Measurements from ENCODE around the gene LMF1.

Gene LMF1

DNA sequence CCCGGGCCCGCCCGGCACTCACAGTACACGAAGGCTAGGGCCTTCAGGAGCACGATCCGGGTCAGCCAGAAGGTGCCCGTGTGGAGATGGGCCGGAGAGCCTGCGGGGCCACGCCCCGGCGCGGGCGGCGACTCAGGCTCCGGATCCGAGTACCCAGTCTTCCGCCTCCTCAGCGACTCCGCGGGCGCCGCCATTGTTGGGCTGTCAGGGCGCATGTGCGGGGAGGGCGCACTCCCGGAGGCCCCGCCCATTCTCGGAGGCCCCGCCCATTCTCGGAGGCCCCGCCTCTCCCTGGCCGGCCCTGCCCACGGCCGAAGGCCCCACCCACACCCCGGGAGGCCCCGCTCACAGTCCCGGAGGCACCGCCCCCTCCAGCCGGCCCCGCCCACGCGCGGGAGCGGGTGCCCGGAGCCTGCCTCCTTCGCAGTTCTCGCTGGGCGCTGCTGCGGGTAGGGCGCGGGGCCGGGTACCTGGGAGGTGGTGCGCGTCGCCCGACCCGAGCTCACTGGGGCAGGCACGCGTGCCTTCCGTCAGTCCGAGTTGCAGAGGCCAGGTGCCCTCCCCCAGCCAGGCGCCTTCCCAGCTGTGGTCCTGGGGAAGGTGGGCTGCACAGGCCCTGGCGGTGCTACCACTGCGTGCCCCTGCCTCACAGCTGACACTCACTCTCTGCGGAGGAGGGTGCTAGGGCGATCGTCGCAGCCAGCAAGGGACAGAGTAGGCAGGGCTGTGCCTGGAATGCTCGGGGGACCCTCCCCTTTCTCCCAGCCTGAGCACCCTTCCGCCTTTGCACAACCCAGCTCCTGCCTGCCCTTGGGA is at the start of gene LMF1:
LMF1 (minus strand) TSS at position 219 of the 816 bp plus-strand sequence; CDS start at position 215, 4 bp downstream.
- peak; percentile 97 for DNase-seq

DNA sequence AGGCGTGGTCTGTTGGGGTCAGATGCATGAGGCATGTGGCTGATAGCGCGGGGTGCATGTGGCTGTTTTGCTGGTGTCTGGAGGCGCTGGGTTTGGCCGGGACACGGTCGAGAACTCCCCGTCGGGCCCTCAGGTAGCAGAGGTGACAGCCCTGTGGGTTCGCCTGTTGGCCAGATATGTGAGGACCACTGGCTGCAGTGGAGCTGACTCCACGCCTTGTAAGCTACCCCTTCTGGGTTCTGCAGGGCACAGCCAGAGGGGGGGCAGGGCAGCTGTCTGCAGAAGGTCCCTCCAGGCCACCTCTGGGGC is 49.3 kb upstream of the LMF1 start:
- DNase-seq = no peak

DNA sequence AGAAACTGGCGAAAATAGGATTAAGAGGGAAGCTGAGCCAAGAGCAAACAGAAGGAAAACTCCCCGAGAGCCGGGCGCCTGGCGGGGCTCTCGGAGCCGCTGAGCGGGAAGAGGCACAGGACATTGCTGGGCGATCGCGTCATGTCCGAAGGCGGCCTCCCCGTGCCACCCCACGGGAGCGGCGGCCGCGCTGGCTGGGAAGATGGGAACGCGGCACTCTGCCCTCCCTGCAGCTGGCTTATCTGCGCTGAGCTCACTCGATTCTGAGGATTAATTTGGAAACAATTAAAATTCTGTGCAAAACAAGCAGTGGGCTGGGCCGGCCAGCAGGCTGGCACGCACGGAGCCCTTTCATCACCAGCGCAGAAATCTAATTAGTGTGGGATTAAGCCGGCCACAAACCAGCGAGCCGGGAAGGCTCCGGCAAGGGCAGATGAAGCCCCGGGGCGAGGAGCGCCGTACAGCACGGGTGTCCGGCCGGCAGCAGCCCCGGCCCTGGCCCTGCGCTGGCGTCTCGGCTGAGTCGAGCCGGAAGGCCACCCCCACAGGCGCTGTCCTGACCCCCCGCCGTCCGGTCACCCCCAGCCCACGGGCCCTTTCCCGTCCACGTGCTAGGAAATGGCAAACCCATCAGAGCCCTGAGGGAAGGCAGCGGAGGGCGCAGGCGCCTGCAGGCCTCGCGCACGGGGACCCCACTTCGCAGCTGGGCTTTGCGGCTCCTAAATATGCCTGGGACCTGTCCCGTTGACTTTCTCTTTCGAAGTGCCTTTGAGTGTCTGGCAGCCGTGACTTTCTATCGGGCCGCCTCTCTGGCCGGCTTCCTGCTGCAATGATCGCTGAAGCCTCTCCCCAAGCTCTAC is 48.7 kb upstream of the LMF1 start:
- DNase-seq = peak; percentile 74

DNA sequence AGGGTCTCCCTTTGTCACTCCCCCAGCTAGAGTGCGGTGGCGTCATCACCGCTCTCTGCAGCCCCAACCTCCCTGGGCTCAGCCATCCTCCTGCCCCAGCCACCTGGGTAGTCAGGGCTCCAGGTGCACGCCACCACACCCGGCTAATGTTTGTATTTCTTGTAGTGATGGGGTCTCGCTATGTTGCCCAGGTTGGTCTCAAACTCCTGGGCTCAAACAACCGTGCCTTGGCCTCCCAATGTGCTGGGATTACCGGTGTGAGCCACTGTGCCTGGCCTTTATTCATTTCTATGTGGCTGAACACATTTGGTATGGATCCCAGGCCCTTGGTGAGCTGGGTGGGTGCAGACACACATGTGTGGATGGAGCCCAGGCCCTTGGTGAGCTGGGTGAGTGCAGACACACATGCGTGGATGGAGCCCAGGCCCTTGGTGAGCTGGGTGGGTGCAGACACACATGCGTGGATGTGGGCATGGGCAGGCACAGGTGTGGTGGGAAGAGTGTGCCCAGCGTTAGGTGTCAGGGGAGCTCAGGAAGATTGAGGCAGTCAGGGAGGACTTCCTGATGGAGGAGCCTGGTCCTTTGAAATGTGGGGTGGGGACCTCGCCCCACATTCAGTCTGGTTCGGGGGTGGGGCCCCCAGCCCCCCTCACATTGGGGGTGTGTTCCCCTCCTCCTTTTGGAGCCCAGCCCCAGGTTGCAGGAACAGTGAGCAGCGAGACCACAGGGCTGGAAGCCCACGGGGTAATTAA is 47.8 kb upstream of the LMF1 start:
- no peak for DNase-seq

DNA sequence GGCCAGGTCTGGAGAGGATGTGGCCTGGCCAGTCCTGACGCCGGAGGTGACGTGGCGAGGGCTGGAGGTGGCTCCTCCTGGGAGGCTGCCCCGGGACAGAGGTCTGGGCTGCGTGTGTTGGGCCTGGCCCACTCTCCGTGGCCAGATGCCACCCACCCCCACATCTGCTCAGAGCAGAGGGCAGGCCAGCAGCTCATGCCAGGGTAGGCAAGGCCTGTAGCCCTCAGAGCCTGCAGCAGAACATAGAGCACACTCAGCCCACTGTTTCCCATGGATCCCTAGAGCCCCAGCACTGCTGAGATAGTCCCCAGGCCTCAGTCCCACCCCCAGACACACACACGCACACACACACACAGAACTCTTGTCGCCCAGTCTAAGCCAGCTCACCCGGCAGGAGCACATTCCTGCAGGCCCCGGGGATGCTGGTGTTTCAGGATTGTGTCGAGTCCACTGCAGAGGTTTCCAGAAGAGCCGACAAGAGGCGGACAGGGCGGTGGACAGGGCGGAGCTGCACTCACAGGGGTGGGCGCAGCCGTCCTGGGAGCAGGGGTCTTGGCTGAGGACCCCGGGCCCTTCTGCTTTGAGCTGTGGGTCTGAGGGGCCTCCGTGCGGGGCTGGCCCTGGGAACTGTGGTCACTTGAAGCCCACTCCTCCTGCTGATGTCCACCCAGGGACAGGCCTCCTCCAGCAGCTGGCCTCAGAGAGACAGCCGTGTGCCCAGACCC is 44.1 kb upstream of the LMF1 start:
- no peak for DNase-seq

DNA sequence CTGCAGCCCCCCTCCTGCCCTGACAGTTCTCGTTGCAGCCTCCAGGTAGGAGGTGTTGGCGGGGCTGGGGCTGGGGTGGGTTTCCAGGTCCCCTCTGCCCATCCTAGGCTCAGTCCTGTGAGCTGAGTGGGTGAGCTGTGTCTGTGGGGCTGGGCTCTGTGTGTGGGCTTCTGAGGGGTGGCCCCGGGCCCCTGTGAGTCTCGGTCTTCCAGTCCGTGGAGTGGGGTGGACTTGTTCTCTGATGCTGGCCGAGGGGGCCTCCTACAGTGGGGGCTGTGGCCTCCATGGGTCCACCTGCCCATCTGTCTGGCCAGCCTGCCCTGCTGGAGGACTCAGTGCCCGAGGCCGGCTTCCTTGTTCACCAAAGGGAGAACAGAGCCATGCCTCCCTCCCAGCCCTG is 43.4 kb upstream of the LMF1 start:
- DNase-seq = no peak

DNA sequence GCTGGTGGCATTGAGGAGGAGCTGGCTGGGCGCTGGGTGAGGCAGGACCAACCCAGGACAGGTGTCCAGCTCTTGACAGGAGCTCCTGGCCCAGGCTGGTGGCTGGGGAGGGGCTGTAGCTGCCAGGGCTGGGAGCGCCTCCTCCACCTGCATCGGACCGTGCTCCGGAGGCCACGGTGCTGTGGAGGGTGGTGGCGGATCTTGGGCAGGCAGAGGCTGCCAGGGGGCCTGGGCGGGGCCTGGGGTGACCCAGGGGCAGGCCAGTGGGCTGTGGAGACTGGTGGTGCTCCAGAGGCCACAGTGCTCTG is 42.8 kb upstream of the LMF1 start:
- no peak for DNase-seq

DNA sequence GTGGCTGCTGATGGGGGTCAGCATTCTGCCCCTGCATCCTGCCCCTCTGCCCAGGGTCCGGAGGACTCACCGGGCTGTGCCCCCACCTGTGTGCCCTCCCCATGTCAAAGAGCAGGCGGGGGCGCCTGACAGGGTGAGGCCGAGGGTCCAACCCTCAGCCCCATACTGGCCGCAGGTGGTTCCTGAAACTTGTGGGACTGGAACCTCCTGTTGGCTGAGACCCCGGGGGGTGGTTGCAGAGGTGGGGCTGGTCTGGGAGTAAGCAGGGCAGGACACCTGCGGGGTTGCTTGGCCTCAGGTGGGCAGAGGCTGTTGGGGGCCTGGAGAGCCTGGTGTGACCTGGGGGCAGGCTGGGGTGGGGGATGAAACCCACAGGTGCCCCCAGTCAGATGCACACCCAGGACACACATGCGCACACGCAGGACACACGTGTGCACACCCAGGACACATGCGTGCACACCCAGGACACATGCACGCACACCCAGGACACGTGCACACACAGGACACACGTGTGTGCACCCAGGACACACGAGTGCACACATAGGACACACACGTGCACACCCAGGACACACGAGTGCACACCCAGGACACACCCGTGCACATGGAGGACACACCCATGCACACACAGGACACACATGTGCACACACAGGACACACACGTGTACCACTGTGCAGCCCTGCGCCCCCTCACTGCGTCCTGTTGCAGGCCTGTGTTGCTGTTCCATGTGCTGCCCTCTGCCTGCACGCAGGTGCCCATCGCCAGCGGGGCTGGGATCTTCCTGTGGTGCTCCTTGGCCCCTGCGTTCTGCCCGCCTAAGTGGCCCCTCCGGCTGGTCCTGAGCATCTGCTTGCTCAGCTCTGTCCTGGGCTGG is 42.2 kb upstream of the LMF1 start:
- DNase-seq = no peak

DNA sequence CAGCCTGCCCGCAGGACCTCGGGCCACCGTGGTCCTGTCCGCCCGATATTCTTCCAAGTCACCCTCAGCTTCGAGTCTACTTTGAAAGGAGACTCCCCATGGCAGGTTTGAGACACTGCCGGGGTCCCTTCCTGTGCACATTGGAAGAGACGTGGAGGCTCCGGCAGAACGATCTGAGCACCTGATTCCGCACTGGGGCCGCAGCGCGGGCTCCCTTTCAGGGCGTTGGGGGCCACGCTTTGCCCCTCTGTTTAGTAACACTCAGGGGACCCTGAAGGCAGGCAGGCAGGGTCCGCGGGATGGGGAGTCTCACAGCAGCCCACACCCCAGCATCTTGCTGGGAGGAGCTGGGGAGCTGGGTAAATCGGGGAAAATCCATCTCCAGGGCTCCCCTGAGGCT is 41.4 kb upstream of the LMF1 start:
- DNase-seq = no peak

DNA sequence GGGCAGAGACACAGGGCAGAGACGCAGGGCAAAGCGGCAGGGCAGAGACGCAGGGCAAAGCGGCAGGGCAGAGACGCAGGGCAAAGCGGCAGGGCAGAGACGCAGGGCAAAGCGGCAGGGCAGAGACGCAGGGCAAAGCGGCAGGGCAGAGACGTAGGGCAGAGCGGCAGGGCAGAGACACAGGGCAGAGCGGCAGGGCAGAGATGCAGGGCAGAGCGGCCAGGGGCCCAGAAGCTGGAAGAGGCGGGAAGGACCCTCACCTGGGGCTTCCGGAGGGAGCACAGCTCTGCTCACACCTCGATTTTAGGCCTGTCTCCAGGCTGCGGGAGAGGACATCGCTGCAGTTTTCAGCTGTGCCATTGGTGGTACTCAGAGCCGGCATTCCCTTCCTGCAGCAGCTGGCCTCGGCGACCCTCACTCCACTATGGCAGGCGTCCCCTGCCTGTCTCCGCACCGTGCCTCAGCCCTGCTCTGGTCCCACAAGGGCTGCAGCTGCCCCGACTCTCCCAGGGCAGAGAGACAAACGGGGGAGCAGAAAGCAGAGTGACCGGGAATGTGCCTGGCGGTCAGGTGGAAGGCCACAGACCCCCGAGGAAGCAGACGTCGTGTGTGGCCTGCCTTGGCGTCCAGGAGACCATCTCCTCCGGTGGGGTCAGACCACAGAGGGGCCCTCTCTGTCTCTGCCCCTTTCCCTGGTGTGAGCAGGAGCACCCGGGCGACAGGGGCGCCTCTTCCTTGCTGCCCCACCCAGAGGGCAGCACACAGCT is 40.7 kb upstream of the LMF1 start:
- no peak for DNase-seq

DNA sequence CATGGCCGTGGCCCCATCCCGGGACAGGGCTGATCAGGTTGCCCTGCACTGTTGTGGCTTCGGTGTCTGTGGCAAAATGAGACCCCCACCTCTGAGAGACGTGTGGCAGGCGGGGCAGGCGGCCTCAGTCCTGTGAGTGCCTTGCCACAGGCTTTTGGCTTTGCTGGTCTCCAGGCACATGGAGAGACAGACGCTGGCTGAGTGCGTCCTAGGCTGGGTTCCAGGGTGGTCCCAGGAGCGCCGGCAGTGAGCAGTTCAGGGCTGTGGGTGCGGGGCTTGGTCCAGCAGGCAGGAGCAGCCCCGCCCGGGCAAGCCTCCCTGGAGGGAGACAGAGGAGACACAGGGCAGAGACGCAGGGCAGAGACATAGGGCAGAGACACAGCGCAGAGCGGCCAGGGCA is 40.0 kb upstream of the LMF1 start:
- DNase-seq = no peak

DNA sequence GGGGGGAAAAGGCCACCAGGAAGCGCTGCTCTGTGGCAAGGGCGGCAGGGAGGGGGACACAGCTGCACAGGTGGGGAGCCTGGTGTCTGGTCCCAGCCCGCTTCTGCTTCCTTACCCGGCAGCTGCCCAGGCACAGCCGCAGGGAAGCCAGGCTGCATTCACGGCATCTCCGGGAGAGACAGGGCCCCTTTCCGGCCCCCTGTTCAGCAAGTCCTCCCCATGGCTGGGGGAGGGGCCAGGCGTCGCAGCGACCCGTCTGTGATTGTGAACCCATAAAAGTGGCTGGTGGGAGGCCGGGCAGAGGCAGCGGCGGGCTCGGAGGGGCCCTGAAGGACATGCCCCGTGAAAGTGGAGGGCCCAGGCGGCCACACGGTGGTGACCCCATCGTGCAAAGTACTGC is 39.5 kb upstream of the LMF1 start:
- DNase-seq = no peak

DNA sequence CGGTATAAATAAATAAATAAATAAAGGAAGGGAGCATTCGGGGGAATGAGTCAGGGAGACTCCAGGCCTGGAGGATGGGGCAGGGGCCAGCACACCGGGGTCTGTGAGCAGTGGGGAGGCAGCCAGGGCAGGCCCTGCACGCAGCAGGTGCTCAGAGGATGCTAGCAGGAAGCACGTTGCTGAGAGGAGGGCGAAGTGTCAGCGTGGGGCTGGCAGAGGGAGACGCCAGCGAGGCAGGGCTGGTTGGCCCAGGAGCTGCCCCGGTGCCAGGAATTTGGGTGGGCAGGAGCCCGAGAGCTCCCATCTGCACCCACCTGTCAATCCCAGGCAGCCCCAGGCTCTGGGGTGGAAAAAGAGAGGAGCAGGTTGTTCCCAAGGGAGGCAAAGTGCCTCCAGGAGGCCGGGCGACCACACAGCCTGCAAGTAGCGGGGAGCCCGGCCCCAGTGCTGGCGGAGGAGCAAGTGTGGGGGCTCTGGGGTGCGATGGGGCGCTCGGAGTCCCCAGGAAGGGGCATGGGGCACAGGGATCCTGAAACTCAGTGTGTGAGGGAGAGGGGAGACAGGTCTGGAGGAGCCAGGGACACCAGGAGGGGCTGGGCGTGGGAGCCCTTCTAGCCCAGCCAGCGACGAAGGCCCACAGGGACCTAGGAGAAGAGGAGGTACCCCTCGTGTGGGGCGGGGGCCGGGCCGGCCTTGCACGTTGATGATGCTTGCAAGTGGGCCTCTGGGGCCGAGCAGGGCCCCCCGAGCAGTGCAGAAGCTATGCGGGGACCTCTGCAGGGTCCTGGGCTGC is 38.8 kb upstream of the LMF1 start:
- DNase-seq = no peak

DNA sequence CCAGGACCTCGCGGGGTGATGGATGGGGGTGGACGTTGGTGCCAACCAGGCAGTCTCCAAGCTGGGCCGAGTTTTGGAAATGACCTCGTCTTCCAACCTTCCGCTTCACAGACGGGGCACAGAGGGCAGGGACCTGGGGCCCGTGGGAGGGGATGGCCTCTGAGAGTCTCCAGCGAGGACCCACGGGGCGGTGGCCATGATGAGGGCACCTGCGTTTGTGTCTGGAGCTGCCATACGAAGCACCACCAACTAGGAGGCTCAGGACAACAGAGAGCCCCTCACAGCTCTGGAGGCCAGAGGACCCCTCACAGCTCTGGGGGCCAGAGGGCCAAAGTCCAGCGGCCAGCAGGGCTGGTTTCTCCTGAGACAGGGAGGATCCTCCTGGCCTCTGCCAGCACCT is 37.3 kb upstream of the LMF1 start:
- no peak for DNase-seq

DNA sequence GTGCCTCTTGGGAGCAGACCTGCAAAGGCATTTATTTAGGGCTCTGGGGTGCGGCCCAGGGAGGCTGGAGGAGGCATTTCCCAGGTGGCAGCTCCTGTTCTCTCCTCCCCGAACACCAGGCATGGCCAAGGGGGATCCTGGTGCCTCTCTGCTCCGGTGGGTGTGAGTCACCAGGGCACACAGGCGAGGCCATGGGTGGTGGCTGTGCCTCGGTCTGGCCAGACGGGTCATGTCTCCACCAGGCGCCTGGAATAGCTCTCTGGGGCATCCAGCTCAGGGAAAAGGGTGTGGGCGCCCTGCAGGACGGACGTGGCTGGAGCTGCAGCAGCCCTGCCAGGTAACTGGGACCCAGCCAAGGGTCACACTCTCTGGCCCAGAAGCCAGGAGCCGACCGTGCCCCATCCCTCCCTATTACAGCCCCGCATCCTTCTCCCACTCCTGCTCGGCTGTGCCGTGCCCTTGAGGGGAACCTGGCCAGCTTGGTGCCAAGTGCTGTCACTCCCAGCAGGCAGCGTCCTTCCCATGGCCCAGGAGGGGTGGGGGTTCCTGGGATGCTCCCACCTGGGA is 36.6 kb upstream of the LMF1 start:
- DNase-seq = no peak

DNA sequence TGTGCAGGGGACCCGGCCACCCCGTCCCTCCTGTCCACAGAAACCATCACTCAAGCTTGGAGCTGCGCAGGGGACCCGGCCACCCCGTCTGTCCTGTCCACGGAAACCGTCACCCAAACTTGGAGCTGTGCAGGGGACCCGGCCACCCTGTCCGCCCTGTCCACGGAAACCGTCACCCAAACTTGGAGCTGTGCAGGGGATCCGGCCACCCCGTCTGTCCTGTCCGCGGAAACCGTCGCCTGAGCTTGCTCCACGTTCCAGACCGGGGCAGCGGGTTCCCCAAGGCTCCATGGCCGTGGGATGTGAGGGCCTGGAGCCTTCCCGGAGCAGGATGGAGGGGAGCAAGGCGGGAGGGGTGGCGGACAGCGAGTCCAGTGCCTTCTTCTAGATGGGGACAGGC is 36.0 kb upstream of the LMF1 start:
- DNase-seq = no peak

DNA sequence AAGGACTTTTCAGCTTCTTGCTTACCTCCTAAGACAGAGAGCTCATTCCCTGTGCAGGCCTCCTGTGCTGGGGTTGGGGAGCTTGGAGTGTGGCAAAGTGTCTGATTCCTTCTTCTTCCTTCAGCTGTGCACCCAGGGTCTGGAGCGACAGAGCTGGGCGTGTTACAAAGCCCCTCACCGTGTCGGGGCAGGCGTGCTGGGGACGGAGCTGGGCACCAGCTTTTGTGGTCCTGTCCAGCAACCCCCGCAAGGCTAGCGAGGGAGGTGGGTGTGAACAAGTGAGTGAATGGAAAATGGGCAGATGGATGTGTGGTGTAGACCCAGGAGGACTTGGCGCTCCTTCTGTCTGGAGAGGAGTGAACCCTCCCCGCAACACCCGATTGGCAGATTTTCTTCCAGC is 34.5 kb upstream of the LMF1 start:
- no peak for DNase-seq

DNA sequence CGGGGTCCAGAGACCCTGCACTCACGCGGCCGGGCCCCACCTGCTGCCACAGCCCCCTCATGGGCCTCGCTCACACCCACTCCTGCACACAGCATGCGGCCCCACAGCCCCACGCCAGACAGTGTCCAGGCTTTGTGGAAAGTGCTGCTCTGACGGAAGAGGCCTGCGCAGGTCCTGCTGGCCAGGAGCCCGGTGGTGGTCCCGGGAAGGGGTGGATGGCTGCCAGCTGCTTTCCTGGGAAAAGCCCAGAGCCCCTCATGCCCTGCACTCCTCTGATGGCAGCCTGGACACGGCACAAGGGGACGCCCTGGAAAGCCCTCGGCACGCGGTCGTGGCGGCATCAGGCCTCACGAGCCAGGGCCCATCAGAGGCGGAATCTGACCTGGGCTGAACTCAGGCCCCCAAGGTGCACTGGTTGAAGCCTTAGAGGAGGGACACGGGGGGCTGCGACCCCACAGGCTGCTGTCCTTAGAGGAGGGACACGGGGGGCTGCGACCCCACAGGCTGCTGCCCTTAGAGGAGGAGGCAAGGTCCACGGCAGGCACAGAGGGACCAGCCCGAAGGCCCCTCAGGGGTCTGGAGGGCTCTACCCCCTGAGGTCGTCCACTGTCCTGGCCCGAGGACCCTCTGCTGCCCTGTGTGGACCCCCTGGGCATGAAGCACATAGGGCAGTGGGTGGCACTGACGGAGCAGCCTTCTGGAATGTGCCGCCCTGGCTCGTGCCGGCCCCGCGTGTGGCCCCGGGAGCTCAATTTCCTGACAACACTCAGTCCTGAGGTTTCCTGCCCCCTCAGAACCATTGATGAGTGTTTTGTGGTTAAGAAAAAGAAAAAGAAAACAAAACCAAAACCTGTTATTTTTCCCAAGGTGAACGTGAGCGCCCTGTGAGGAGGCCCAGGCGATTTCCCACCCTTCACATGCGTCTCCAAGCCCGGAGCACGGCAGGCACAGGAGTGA is 32.9 kb upstream of the LMF1 start:
- no peak for DNase-seq

Data from midbrain (tissue), 1 donor.